HG03103 (cell line): ENCODE data around the gene KCTD20.
A peak's percentile ranks its signal among the peaks of the same experiment; 100 is the strongest.
"Not testable (repeated sequence)": the region's sequence is repeated elsewhere in the genome, so short reads cannot be mapped to it uniquely, and the experiment has no call there.

Source experiments
- ATAC-seq: cut with Tn5 transposase; IDR thresholded peaks from one replicate; pipeline ENCODE4 v1.9.1; 2021; ENCODE audit warnings: low read depth; ENCODE audit not compliant: unreplicated experiment

Gene KCTD20

GRCh38 chr6:36442671-36443470 lies at the start of gene KCTD20, which contains the start of gene PXT1:
Gene KCTD20 (plus strand): TSS chr6:36443000. CDS start chr6:36470098, 27,098 bp downstream.
Gene PXT1 (minus strand): TSS chr6:36442854. CDS start chr6:36426082, 16,772 bp downstream.
- ATAC-seq: peak; percentile 73

- ATAC-seq: no peak
These were observed 42.8 kb upstream of the KCTD20 start for GRCh38 chr6:36399970-36400369.

GRCh38 chr6:36402481-36402880 lies 40.3 kb upstream of the KCTD20 start:
- ATAC-seq: no peak

- no peak for ATAC-seq
These were observed 38.6 kb upstream of the KCTD20 start for GRCh38 chr6:36404164-36404563.

- not testable (repeated sequence) for ATAC-seq
These were observed 33.1 kb upstream of the KCTD20 start for GRCh38 chr6:36409718-36410117.

- no peak for ATAC-seq
These were observed 29.0 kb upstream of the KCTD20 start for GRCh38 chr6:36413489-36414480.

GRCh38 chr6:36414481-36414880 lies 28.3 kb upstream of the KCTD20 start:
- ATAC-seq: no peak

GRCh38 chr6:36418558-36418957 lies 24.2 kb upstream of the KCTD20 start:
- no peak for ATAC-seq

- no peak for ATAC-seq
These were observed 23.5 kb upstream of the KCTD20 start for GRCh38 chr6:36419310-36419709.

GRCh38 chr6:36422714-36423100 lies 20.1 kb upstream of the KCTD20 start:
- ATAC-seq: no peak

- peak; percentile 87 for ATAC-seq
These were observed 19.5 kb upstream of the KCTD20 start for GRCh38 chr6:36423101-36423824.

GRCh38 chr6:36426622-36427021 lies 16.2 kb upstream of the KCTD20 start:
- no peak for ATAC-seq

- ATAC-seq: no peak
These were observed 13.9 kb upstream of the KCTD20 start for GRCh38 chr6:36428911-36429310.

GRCh38 chr6:36430351-36430750 lies 12.4 kb upstream of the KCTD20 start:
- ATAC-seq: no peak

GRCh38 chr6:36431197-36431596 lies 11.6 kb upstream of the KCTD20 start:
- ATAC-seq: no peak

GRCh38 chr6:36432151-36432671 lies 10.6 kb upstream of the KCTD20 start:
- ATAC-seq: no peak

GRCh38 chr6:36436466-36436865 lies 6.3 kb upstream of the KCTD20 start:
- ATAC-seq: no peak

- ATAC-seq: peak; percentile 57
These were observed 1.4 kb upstream of the KCTD20 start for GRCh38 chr6:36441307-36441894.

- no peak for ATAC-seq
These were observed 613 bp upstream of the KCTD20 start for GRCh38 chr6:36442103-36442670.
